Type B pancreatic cell (in vitro differentiated cells): ENCODE data around the gene PTGDR. TPM values are rescaled to one million over a fixed set of nuclear protein-coding genes. Genes with fewer than 3 reads are reported as not detected.
A peak's percentile ranks its signal among the peaks of the same experiment; 100 is the strongest.

Experiments
- DNase-seq: peaks from one replicate; pipeline ENCODE4 v3.0.0; 2021; ENCODE audit warnings: mixed read lengths; ENCODE audit not compliant: unreplicated experiment; ENCODE audit errors: extremely low spot score
- H3K27ac Mint-ChIP-seq: 2 replicates; pipeline ENCODE4 v1.8.0; 2021; ENCODE audit warnings: mild to moderate bottlenecking, mixed read lengths
- H3K27me3 Mint-ChIP-seq: 2 replicates; pipeline ENCODE4 v1.8.0; 2021; ENCODE audit warnings: mixed read lengths
- H3K36me3 Mint-ChIP-seq: 2 replicates; pipeline ENCODE4 v1.8.0; 2021; ENCODE audit warnings: mixed read lengths
- H3K4me1 Mint-ChIP-seq: one replicate; pipeline ENCODE4 v1.8.0; 2021; ENCODE audit warnings: mixed read lengths; ENCODE audit not compliant: unreplicated experiment
- H3K4me3 Mint-ChIP-seq: 2 replicates; pipeline ENCODE4 v1.8.0; 2021; ENCODE audit warnings: mild to moderate bottlenecking, mixed read lengths
- H3K9me3 Mint-ChIP-seq: 2 replicates; pipeline ENCODE4 v1.8.0; 2021; ENCODE audit warnings: mixed read lengths
- total RNA-seq: library from RNA; stranded (reverse); gene quantifications from 2 replicates; pipeline ENCODE4 v1.2.1, GENCODE V29; 2021; ENCODE audit warnings: low replicate concordance
- TF ChIP-seq, protein P1 (sequence below): fragments of 200-600 bp; sonication (generic); conservative IDR thresholded peaks from 2 replicates; pipeline ENCODE4 v1.5.0; 2021; ENCODE audit warnings: antibody characterized with exemption, mild to moderate bottlenecking

The PTGDR gene
- total RNA-seq, 1 donor from 2014 or later, result 0.56 TPM

DNA sequence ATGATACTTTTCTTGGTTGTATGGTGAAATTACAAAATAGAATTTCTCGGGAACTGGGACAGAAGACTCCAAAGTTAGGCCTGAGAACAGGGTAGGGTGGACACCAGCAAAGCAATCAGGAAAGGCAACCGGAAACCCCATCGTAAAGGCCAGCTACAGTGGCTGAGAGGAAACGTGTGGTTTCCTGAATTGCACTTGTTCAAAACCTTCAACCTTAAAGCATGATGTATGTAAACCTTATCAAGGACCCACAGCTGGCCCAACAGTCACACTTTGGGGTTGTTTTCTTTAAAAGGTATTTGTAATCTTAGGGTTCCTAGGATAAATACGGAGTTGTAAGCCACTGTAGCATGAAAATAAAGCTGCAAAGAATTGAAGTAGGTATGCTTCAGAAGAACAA is 2.2 kb upstream of the PTGDR start:
- Mint-ChIP-seq H3K36me3 (no peaks in the 10 kb centered on the region), H3K4me3 (no peak overlapping the region), H3K9me3 (no peaks in the 10 kb centered on the region), H3K27ac (no peak overlapping the region), H3K27me3 (peaks cover 71% of the 10 kb centered on the region), H3K4me1 (peaks cover 8% of the 10 kb centered on the region)
- no peak for DNase-seq
- TF ChIP-seq, protein P1, sequence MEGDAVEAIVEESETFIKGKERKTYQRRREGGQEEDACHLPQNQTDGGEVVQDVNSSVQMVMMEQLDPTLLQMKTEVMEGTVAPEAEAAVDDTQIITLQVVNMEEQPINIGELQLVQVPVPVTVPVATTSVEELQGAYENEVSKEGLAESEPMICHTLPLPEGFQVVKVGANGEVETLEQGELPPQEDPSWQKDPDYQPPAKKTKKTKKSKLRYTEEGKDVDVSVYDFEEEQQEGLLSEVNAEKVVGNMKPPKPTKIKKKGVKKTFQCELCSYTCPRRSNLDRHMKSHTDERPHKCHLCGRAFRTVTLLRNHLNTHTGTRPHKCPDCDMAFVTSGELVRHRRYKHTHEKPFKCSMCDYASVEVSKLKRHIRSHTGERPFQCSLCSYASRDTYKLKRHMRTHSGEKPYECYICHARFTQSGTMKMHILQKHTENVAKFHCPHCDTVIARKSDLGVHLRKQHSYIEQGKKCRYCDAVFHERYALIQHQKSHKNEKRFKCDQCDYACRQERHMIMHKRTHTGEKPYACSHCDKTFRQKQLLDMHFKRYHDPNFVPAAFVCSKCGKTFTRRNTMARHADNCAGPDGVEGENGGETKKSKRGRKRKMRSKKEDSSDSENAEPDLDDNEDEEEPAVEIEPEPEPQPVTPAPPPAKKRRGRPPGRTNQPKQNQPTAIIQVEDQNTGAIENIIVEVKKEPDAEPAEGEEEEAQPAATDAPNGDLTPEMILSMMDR, result no peak

DNA sequence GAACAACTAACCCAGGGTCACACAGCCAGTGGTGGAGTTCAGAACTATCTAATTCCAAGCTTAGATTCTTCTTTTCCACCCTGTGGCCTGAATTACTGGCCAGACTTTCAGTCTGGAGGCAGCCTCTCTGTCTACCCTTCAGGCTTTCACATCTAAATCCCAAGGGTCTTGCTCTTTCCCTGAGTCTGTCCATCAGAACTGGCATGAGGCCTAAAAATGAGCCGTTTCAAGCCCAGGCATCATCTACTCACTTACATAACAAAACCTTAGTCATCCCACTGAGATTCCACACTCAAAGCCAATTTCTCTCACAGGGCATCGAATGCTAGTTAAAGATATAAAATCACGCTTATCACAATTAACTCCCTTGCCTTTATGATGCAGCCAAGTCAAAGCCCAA is 1.3 kb upstream of the PTGDR start:
- Mint-ChIP-seq H3K9me3 (no peaks in the 10 kb centered on the region), H3K4me1 (peaks cover 8% of the 10 kb centered on the region), H3K4me3 (peak overlapping the region; percentile 39), H3K27ac (no peak overlapping the region), H3K27me3 (peaks cover 80% of the 10 kb centered on the region), H3K36me3 (no peaks in the 10 kb centered on the region)
- TF ChIP-seq, protein P1, result no peak
- DNase-seq, result no peak

DNA sequence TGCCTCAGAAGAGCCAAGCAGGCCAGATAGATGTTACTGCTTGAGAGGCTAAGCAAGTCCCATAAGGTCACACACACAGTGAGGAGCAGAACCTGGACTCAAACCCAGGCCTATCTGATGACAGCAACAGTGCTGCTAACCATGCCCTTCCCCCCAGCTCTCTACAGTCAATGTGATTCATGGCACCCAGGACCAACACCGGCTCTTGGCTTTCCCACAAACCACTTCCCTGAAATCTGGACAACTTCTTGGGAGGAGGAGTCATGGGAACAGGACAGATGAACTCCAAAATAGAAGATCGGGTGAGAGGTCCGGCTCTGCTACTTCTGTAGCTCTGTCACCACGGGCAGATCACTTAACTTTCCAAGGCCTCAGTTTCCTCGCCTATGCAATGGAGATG is 716 bp upstream of the PTGDR start:
- no peaks in the 10 kb centered on the region for H3K9me3 Mint-ChIP-seq
- DNase-seq, result no peak
- no peak overlapping the region for H3K27ac Mint-ChIP-seq
- H3K4me1 Mint-ChIP-seq, result peaks cover 8% of the 10 kb centered on the region
- TF ChIP-seq, protein P1, result no peak
- no peaks in the 10 kb centered on the region for H3K36me3 Mint-ChIP-seq
- peak overlapping the region; percentile 88 for H3K4me3 Mint-ChIP-seq
- peaks cover 86% of the 10 kb centered on the region for H3K27me3 Mint-ChIP-seq

DNA sequence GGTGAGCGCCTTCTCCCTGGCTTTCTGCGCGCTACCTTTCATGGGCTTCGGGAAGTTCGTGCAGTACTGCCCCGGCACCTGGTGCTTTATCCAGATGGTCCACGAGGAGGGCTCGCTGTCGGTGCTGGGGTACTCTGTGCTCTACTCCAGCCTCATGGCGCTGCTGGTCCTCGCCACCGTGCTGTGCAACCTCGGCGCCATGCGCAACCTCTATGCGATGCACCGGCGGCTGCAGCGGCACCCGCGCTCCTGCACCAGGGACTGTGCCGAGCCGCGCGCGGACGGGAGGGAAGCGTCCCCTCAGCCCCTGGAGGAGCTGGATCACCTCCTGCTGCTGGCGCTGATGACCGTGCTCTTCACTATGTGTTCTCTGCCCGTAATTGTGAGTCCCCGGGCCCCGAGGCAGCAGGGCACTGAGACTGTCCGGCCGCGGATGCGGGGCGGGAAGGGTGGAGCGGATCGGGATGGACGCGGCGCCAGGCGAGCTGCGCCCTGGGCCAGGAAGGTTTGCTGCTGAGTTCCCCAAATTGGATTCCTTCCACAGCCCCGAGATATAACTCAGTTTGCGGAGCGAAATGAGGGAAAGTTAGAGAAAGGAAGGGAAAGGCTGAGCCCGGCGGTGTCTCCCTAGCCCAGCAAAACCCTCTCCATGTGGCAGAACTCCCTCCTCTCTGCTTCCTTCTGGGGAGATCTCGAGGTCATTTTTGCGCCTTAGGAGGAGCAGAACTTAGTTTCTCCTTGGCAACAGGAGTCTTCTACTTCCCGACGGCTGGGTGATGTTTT is 972 bp downstream of the PTGDR start:
- Mint-ChIP-seq H3K36me3 (no peaks in the 10 kb centered on the region), H3K4me3 (peak overlapping the region; percentile 88), H3K4me1 (peaks cover 8% of the 10 kb centered on the region), H3K27ac (no peak overlapping the region), H3K9me3 (no peaks in the 10 kb centered on the region), H3K27me3 (peaks cover 94% of the 10 kb centered on the region)
- no peak for DNase-seq
- TF ChIP-seq, protein P1, result no peak

DNA sequence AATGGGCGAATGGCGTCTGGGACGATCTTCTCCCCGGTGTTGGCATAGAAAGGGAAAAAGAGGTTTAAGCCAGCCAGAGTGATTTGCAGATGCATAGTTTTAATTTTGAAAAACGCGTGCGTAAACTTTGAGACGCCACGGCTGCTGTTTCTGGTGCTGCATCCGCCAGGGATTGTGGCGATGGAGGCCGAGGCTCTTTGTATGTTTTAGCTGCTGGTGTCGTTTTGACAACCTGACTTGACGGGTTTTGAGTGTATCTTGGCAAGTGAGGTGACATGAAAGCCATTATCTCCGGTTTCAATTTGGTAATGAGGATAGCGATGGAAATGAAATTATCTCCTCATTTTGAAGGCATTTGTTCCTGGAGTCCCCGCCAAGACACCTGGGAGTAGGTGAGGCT is 1.6 kb downstream of the PTGDR start:
- no peak for DNase-seq
- TF ChIP-seq, protein P1, result no peak
- Mint-ChIP-seq H3K27ac (no peak overlapping the region), H3K27me3 (peaks cover 91% of the 10 kb centered on the region), H3K36me3 (no peaks in the 10 kb centered on the region), H3K4me3 (peak overlapping the region; percentile 88), H3K9me3 (no peaks in the 10 kb centered on the region), H3K4me1 (peaks cover 8% of the 10 kb centered on the region)
